ENCODE measurements around the gene CAPN8. TPM values are rescaled to one million over a fixed set of nuclear protein-coding genes. Genes with fewer than 3 reads are reported as not detected.

The CAPN8 gene
- total RNA-seq, 3 donors from 2014 or later: 0.32 to 83.9 (median 41.3) TPM

DNA sequence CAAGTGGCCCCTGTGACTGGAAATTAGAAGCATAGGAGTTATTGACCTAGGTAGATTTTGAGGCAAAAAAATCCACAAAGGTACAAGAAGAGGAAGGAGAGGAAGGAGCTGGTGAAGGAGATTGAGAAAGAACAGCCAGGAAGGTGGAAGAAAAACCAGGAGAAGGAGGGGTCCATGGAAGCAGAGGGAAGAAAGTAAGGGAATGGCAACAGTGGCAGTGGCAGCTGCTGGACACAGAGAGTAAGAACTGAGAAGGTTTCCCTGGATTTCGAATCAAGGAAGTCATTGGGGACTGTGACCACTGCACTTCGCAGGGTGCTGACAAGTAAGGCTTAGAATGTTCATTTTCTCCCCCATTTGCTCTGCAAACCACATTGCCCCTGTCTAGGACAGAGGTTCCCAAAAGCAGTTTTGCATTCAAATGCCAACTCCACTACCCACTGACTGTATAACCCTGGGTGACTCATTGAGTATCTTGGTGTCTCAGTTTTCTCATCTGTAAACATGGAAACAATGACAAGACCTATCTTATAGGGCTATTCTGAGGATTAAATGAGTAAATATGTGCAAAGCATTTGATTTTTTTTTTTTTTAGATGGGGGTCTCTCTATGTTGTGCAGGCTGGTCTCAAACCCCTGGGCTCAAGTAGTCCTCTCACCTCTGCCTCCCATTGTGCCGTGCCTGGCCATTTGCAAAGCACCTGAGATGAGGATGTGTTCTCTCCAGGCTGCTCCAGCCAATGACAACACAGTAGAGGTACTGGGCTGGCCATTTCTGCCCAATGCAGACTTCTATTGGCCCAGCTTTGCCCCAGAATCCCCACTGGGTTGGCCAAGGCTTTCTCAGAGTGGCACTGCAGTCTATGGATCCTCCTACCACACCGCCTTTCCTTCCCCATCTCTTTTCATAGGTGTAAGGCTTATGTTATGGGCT, 37.5 kb upstream of the CAPN8 start:
- TF ChIP-seq, protein P1, sequence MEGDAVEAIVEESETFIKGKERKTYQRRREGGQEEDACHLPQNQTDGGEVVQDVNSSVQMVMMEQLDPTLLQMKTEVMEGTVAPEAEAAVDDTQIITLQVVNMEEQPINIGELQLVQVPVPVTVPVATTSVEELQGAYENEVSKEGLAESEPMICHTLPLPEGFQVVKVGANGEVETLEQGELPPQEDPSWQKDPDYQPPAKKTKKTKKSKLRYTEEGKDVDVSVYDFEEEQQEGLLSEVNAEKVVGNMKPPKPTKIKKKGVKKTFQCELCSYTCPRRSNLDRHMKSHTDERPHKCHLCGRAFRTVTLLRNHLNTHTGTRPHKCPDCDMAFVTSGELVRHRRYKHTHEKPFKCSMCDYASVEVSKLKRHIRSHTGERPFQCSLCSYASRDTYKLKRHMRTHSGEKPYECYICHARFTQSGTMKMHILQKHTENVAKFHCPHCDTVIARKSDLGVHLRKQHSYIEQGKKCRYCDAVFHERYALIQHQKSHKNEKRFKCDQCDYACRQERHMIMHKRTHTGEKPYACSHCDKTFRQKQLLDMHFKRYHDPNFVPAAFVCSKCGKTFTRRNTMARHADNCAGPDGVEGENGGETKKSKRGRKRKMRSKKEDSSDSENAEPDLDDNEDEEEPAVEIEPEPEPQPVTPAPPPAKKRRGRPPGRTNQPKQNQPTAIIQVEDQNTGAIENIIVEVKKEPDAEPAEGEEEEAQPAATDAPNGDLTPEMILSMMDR (IDR thresholded peaks at IDR 0.05): no peak
- H3K27me3 ChIP-seq: no peaks in the 10 kb centered on the region
- no peaks in the 10 kb centered on the region for H3K36me3 ChIP-seq
- intact Hi-C loops (cut with DNase I; ENCODE audit: low total_unique reads): loop anchor here (5.0 kb wide), 1 partner anchor 44 kb away; no protein-coding TSS in a partner anchor
- H3K4me3 ChIP-seq: no peak overlapping the region
- no peaks in the 10 kb centered on the region for H3K4me1 ChIP-seq
- H3K27ac ChIP-seq: no peak overlapping the region
- no peaks in the 10 kb centered on the region for H3K9me3 ChIP-seq
- DNase-seq (ENCODE audit: low spot score in 2 of 2): no peak

GRCh38 chr1:223700942-223701637, 35.6 kb upstream of the CAPN8 start:
- TF ChIP-seq POLR2AphosphoS5 (IDR thresholded peaks at IDR 0.05): no peak
- TF ChIP-seq, protein P1 (IDR thresholded peaks at IDR 0.05): no peak
- no peak for TF ChIP-seq POLR2A (IDR thresholded peaks at IDR 0.05)
- no peaks in the 10 kb centered on the region for H3K9me3 ChIP-seq
- H3K36me3 ChIP-seq: no peaks in the 10 kb centered on the region
- intact Hi-C loops (cut with DNase I; ENCODE audit: low total_unique reads): loop anchor here (5.0 kb wide), 1 partner anchor 46 kb away; no protein-coding TSS in a partner anchor
- peak overlapping the region in 1 of 3 donors; percentile 30 for H3K4me3 ChIP-seq
- DNase-seq (ENCODE audit: low spot score in 2 of 2): peak in 1 of 2 donors; percentile 71
- no peaks in the 10 kb centered on the region for H3K4me1 ChIP-seq
- peak overlapping the region; percentile 83 to 91 for H3K27ac ChIP-seq
- H3K27me3 ChIP-seq: no peaks in the 10 kb centered on the region

DNA sequence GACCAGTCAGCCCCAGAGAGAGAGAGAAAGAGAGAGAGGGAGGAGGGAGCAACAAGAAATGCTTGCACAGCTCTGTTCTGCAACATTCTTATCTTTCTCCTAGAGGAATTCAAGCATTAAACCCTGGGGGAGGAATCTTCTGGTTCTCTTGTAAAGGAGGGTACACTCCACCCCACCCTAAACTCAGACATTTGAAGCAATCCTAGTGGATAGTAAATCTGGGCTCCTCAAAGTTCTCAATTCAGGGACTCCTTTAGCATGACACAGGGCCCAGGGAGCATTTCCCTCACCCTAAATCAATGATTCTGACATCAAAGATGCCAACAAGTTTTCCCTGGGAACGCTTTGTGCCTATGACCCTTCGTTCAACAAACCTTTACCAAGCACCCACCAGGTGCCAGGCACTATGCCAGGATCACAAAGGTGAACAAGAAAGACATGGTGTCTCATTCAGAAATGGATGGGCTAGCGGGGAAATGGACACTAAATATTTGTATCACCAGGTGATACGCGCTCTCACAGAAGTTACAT, 35.0 kb upstream of the CAPN8 start:
- Histone ChIP-seq H3K27me3 (no peaks in the 10 kb centered on the region), H3K4me3 (no peak overlapping the region), H3K36me3 (no peaks in the 10 kb centered on the region), H3K27ac (peak overlapping the region; percentile 83 to 91), H3K4me1 (no peaks in the 10 kb centered on the region), H3K9me3 (no peaks in the 10 kb centered on the region)
- intact Hi-C loops (cut with DNase I; ENCODE audit: low total_unique reads): loop anchor here (5.0 kb wide), 1 partner anchor 47 kb away; no protein-coding TSS in a partner anchor
- DNase-seq (ENCODE audit: low spot score in 2 of 2): no peak
- TF ChIP-seq POLR2AphosphoS5 (IDR thresholded peaks at IDR 0.05): no peak

- H3K27me3 ChIP-seq: no peaks in the 10 kb centered on the region
- intact Hi-C loops (cut with DNase I; ENCODE audit: low total_unique reads): no loop called here
Observed at GRCh38 chr1:223695941-223696340, 30.4 kb upstream of the CAPN8 start.

DNA sequence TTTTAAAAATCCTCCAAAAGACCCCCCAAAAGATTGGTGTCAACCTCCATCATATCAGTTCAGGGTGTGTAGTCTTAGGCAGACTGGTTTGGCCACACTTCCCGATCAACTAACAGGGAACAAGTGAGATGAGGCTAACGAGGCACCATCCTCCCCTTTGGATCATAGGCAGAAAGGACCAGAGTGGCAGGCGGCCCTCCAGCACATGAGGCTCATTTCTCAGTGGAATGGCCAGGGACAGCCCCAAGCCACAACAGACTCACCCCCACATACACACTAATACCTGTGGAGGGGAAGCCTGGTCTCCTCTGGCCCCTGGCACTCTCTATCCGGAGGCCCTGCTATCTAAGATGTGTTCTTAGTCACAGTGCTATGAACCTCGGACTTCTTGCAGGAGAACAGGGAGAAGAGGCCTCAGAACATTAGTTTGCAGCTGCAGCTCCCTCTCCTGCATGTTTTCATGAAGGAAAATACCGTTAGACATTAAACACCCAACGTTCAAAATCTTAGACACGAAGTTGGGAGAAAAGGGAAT, 29.6 kb upstream of the CAPN8 start:
- no peak overlapping the region for H3K27ac ChIP-seq
- H3K27me3 ChIP-seq: no peaks in the 10 kb centered on the region
- no peaks in the 10 kb centered on the region for H3K9me3 ChIP-seq
- DNase-seq (ENCODE audit: low spot score in 2 of 2): no peak
- intact Hi-C loops (cut with DNase I; ENCODE audit: low total_unique reads): no loop called here
- TF ChIP-seq, protein P1 (IDR thresholded peaks at IDR 0.05): no peak
- TF ChIP-seq POLR2A (IDR thresholded peaks at IDR 0.05): no peak
- no peak for TF ChIP-seq POLR2AphosphoS5 (IDR thresholded peaks at IDR 0.05)
- H3K36me3 ChIP-seq: no peaks in the 10 kb centered on the region
- H3K4me1 ChIP-seq: no peaks in the 10 kb centered on the region
- H3K4me3 ChIP-seq: no peak overlapping the region

More at GRCh38 chr1:223695941-223696340, 30.4 kb upstream of the CAPN8 start:
- H3K36me3 ChIP-seq: no peaks in the 10 kb centered on the region
- H3K9me3 ChIP-seq: no peaks in the 10 kb centered on the region
- no peak overlapping the region for H3K4me3 ChIP-seq
- no peak for DNase-seq (ENCODE audit: low spot score in 2 of 2)
- TF ChIP-seq POLR2A (IDR thresholded peaks at IDR 0.05) (no peak), POLR2AphosphoS5 (IDR thresholded peaks at IDR 0.05) (no peak)
- TF ChIP-seq, protein P1 (IDR thresholded peaks at IDR 0.05): no peak
- H3K4me1 ChIP-seq: no peaks in the 10 kb centered on the region
- no peak overlapping the region for H3K27ac ChIP-seq
